NCI-H510A (cell line): ENCODE results near the gene LASP1NB.
"Not testable (repeated sequence)": the region's sequence is repeated elsewhere in the genome, so short reads cannot be mapped to it uniquely, and the experiment has no call there.

Experiments
- DNase-seq: peaks from one replicate; lab custom pipeline; 2025; lab: John Stamatoyannopoulos, UW

LASP1NB gene

GRCh38 chr17:38918129-38918913 lies 7.1 kb upstream of the LASP1NB start:
- DNase-seq = no peak

GRCh38 chr17:38918916-38919315 lies 6.5 kb upstream of the LASP1NB start:
- no peak for DNase-seq

- no peak for DNase-seq
Observed at GRCh38 chr17:38919316-38920078, 5.9 kb upstream of the LASP1NB start.

- no peak for DNase-seq
Observed at GRCh38 chr17:38920374-38921291, 4.8 kb upstream of the LASP1NB start.

GRCh38 chr17:38921756-38922411 lies 3.5 kb upstream of the LASP1NB start:
- DNase-seq = no peak

- DNase-seq = no peak
Observed at GRCh38 chr17:38922538-38923297, 2.7 kb upstream of the LASP1NB start.

GRCh38 chr17:38926293-38927070 lies 1.1 kb downstream of the LASP1NB start:
- DNase-seq = no peak

GRCh38 chr17:38930782-38931181 lies 5.4 kb downstream of the LASP1NB start:
- not testable (repeated sequence) for DNase-seq

- not testable (repeated sequence) for DNase-seq
Observed at GRCh38 chr17:38933962-38934361, 8.5 kb downstream of the LASP1NB start.

- no peak for DNase-seq
Observed at GRCh38 chr17:38939987-38940386, 14.6 kb downstream of the LASP1NB start.

- DNase-seq = no peak
Observed at GRCh38 chr17:38940404-38940803, 15.0 kb downstream of the LASP1NB start.

GRCh38 chr17:38942696-38943334 lies 17.4 kb downstream of the LASP1NB start:
- DNase-seq = no peak

- DNase-seq = no peak
Observed at GRCh38 chr17:38943607-38944006, 18.2 kb downstream of the LASP1NB start.

GRCh38 chr17:38947189-38947588 lies 21.8 kb downstream of the LASP1NB start:
- no peak for DNase-seq

- not testable (repeated sequence) for DNase-seq
Observed at GRCh38 chr17:38953800-38954199, 28.4 kb downstream of the LASP1NB start.

GRCh38 chr17:38958326-38958725 lies 32.9 kb downstream of the LASP1NB start:
- no peak for DNase-seq

GRCh38 chr17:38958756-38959155 lies 33.3 kb downstream of the LASP1NB start:
- DNase-seq = no peak

- DNase-seq = no peak
Observed at GRCh38 chr17:38959508-38959907, 34.1 kb downstream of the LASP1NB start.

GRCh38 chr17:38960402-38960801 lies 35.0 kb downstream of the LASP1NB start:
- DNase-seq = no peak

GRCh38 chr17:38961413-38961812 lies 36.0 kb downstream of the LASP1NB start:
- no peak for DNase-seq
